B cell (primary cell): ENCODE measurements around the gene CDK2. TPM values are rescaled to one million over a fixed set of nuclear protein-coding genes. Genes with fewer than 3 reads are reported as not detected.
A peak's percentile ranks its signal among the peaks of the same experiment; 100 is the strongest.

Experiments
- ATAC-seq: fragments of 200-7000 bp; cut with Tn5 transposase; one replicate; pipeline ENCODE4 v1.10.0; 2021; ENCODE audit warnings: low read depth, mild to moderate bottlenecking, moderate number of reproducible peaks, moderate library complexity
- CTCF ChIA-PET: fragments of 350-600 bp; sonication (Branson Sonifier 250); formaldehyde crosslinking; loops from one replicate; lab custom pipeline; 2021; ENCODE audit warnings: antibody characterized with exemption, inconsistent platforms; lab: Charles Lee
- POLR2A ChIA-PET: fragments of 350-600 bp; sonication (Branson Sonifier 250); formaldehyde crosslinking; loops from one replicate; lab custom pipeline; 2021; ENCODE audit warnings: antibody characterized with exemption; lab: Charles Lee
- DNase-seq: peaks from one replicate; pipeline ENCODE4 v3.0.0; 2013
- H2AFZ ChIP-seq: 2 replicates; pipeline ENCODE4 v1.6.1; 2012; ENCODE audit warnings: mild to moderate bottlenecking, low read depth, low read length; ENCODE audit not compliant: insufficient read depth, poor library complexity, severe bottlenecking
- H3K27ac ChIP-seq, 2 donors: 1 replicate in 1 of 2; 2 replicates in 1 of 2; pipeline ENCODE4 v1.5.1; 2012 to 2013; ENCODE audit warnings: low read length in 2 of 2, mild to moderate bottlenecking in 2 of 2, moderate library complexity in 1 of 2
- H3K27me3 ChIP-seq, 4 experiments: fragments of 200-600 bp in 1 of 4; sonication (generic) in 1 of 4; replicated peaks in 1 of 4; 1 replicate in 2 of 4; 2 replicates in 2 of 4; pipeline versions ENCODE4 v1.6.1 to v1.7.0; 2013 to 2016; ENCODE audit warnings: low read length in 3 of 4, mild to moderate bottlenecking in 2 of 4, mixed read lengths in 1 of 4, moderate library complexity in 1 of 4; ENCODE audit not compliant: insufficient read depth in 4 of 4, control insufficient read depth in 3 of 4; ENCODE audit errors: control extremely low read depth in 1 of 4
- H3K36me3 ChIP-seq, 2 experiments: replicated peaks in 1 of 2; 1 replicate in 1 of 2; 2 replicates in 1 of 2; pipeline versions ENCODE4 v1.6.1 to v1.7.1; 2013; ENCODE audit warnings: low read length in 1 of 2; ENCODE audit not compliant: insufficient read depth in 2 of 2, control insufficient read depth in 1 of 2; ENCODE audit errors: control extremely low read depth in 1 of 2, extremely low read depth in 1 of 2
- H3K4me1 ChIP-seq, 2 donors: fragments of 200-600 bp in 1 of 2; sonication (generic) in 1 of 2; 1 replicate in 1 of 2; 2 replicates in 1 of 2; pipeline versions ENCODE4 v1.5.1 to v1.6.1; 2013 to 2017; ENCODE audit warnings: low read length in 2 of 2; ENCODE audit not compliant: control insufficient read depth in 2 of 2, insufficient read depth in 2 of 2
- H3K4me2 ChIP-seq: replicated peaks from 2 replicates; pipeline ENCODE3; 2012; ENCODE audit warnings: mild to moderate bottlenecking, low read depth, low read length; ENCODE audit not compliant: poor library complexity, severe bottlenecking
- H3K4me3 ChIP-seq, 5 experiments: fragments of 200-600 bp in 1 of 5; sonication (generic) in 1 of 5; 1 replicate in 3 of 5; 2 replicates in 2 of 5; pipeline versions ENCODE4 v1.5.1 to v1.7.0; 2011 to 2016; ENCODE audit warnings: low read length in 4 of 5, mild to moderate bottlenecking in 4 of 5, low read depth in 2 of 5, control low read depth in 1 of 5, moderate library complexity in 1 of 5; ENCODE audit not compliant: insufficient read depth in 1 of 5; ENCODE audit errors: control extremely low read depth in 1 of 5, extremely low read depth in 1 of 5
- H3K79me2 ChIP-seq: fragments of 200-600 bp; sonication (generic); one replicate; pipeline ENCODE4 v1.6.0; 2016; ENCODE audit warnings: low read length; ENCODE audit not compliant: control insufficient read depth, insufficient read depth
- H3K9ac ChIP-seq: fragments of 200-600 bp; sonication (generic); 2 replicates; pipeline ENCODE4 v1.6.1; 2017; ENCODE audit warnings: mild to moderate bottlenecking, low read length, moderate library complexity
- H3K9me3 ChIP-seq, 3 donors: one replicate each; pipeline versions ENCODE4 v1.6.1 to v1.7.1; 2013; ENCODE audit warnings: low read length in 2 of 3; ENCODE audit not compliant: control insufficient read depth in 2 of 3, insufficient read depth in 1 of 3; ENCODE audit errors: control extremely low read depth in 1 of 3
- H4K20me1 ChIP-seq: 2 replicates; pipeline ENCODE4 v1.6.0; 2012; ENCODE audit warnings: mild to moderate bottlenecking, low read length; ENCODE audit not compliant: insufficient read depth, control insufficient read depth, poor library complexity, severe bottlenecking
- H3K27ac Mint-ChIP-seq: one replicate; pipeline ENCODE4 v1.8.0; 2021; ENCODE audit warnings: mixed read lengths
- H3K27me3 Mint-ChIP-seq: one replicate; pipeline ENCODE4 v1.8.0; 2021; ENCODE audit warnings: mixed read lengths
- H3K4me1 Mint-ChIP-seq: one replicate; pipeline ENCODE4 v1.8.0; 2021; ENCODE audit warnings: mixed read lengths
- H3K4me3 Mint-ChIP-seq: one replicate; pipeline ENCODE4 v1.8.0; 2021; ENCODE audit warnings: mixed read lengths
- H3K9me3 Mint-ChIP-seq: one replicate; pipeline ENCODE4 v1.8.0; 2022; ENCODE audit warnings: mixed read lengths; ENCODE audit not compliant: insufficient read depth
- EZH2 ChIP-seq: IDR thresholded peaks from 2 replicates; pipeline ENCODE4 v1.6.1; 2012; ENCODE audit warnings: borderline replicate concordance, low read depth, mild to moderate bottlenecking, moderate library complexity, low read length; ENCODE audit not compliant: insufficient read depth, poor library complexity, severe bottlenecking
- WGBS: methylation state at CpG from one replicate; pipeline ENCODE4 v1.1.5; 2013; ENCODE audit warnings: missing lambda C conversion rate; ENCODE audit not compliant: insufficient coverage; 5-methylcytosine and 5-hydroxymethylcytosine counted together
- intact Hi-C: fragments of 100-400 bp; cut with micrococcal nuclease; formaldehyde crosslinking; loops from one replicate; pipeline ENCODE4 v1.10.0; 2022
- polyA plus RNA-seq: library from polyadenylated mRNA; depleted of rRNA; stranded (reverse); fragments of >200 nt; gene quantifications from 2 replicates; pipeline ENCODE4 v1.2.3, GENCODE V29; 2012
- total RNA-seq, 2 donors: library from RNA; stranded (reverse); fragments of 120-200 nt in 1 of 2; gene quantifications; 1 replicate in 1 of 2; 2 replicates in 1 of 2; pipeline versions ENCODE4 v1.2.3 to v1.2.4, GENCODE V29; 2013 to 2022
- TF ChIP-seq, protein P1 (sequence below): fragments of 200-600 bp; IDR thresholded peaks from one replicate; pipeline ENCODE4 v1.8.0; 2022; ENCODE audit warnings: antibody characterized with exemption, mild to moderate bottlenecking

CDK2 gene
- total and polyA plus RNA-seq, 2 donors (not counting 1 experiment from before 2014, with no cell fraction given) = 10.8 to 32.8 TPM

DNA sequence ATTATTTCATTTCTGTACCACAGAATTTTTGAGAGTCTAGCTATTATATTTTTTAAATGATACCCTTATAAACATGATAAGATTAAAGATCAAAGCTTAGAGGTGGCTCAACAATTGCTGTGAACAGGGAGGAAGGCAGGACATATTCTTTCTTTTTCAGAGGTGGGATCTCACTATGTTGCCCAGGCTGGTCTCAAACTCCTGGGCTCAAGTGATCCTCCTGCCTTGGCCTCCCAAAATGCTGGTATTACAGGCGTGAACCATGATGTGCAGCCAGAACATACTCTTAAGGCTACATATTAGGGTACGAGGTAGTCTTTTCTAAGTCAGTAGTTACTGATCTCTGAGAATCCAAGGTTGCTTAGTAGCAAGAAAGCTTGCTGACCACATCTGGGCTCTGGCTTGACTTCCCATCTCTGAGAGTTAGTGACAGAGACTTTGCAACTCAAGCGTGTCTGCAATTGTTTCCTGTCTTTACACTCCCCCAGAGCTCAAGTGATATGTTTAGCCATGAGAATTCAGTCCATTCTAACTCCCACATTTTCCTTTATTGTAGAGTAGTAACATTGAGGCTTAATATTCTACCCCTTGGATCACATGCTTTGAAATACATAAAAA lies 15.8 kb downstream of the CDK2 start:
- Histone ChIP-seq H3K27ac (peak overlapping the region; percentile 3 to 60), H3K9ac (peak overlapping the region; percentile 36), H3K9me3 (no peaks in the 10 kb centered on the region), H3K27me3 (no peaks in the 10 kb centered on the region), H4K20me1 (peaks cover 36% of the 10 kb centered on the region), H3K36me3 (peaks cover 4 to 19% of the 10 kb centered on the region in 2 experiments), H3K79me2 (peaks cover 59% of the 10 kb centered on the region), H3K4me2 (peak overlapping the region; percentile 59), H2AFZ (no peak overlapping the region), H3K4me1 (peaks cover 23% of the 10 kb centered on the region in 2 donors), H3K4me3 (no peak overlapping the region)
- H3K4me1 Mint-ChIP-seq = peaks cover 22% of the 10 kb centered on the region
- POLR2A ChIA-PET = interaction anchor here (0.6 to 1.5 kb wide), 3 partner anchors 8 to 53 kb away, joined by 5 to 7 read pairs (median 5); partner anchors contain the start of gene RAB5B
- peak overlapping the region; percentile 44 for H3K27ac Mint-ChIP-seq
- WGBS = 0% methylated on average over 1 of the region's 3 CpGs
- TF ChIP-seq EZH2 = no peak
- TF ChIP-seq, protein P1, sequence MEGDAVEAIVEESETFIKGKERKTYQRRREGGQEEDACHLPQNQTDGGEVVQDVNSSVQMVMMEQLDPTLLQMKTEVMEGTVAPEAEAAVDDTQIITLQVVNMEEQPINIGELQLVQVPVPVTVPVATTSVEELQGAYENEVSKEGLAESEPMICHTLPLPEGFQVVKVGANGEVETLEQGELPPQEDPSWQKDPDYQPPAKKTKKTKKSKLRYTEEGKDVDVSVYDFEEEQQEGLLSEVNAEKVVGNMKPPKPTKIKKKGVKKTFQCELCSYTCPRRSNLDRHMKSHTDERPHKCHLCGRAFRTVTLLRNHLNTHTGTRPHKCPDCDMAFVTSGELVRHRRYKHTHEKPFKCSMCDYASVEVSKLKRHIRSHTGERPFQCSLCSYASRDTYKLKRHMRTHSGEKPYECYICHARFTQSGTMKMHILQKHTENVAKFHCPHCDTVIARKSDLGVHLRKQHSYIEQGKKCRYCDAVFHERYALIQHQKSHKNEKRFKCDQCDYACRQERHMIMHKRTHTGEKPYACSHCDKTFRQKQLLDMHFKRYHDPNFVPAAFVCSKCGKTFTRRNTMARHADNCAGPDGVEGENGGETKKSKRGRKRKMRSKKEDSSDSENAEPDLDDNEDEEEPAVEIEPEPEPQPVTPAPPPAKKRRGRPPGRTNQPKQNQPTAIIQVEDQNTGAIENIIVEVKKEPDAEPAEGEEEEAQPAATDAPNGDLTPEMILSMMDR = no peak
- peak; percentile 49 for DNase-seq
- CTCF ChIA-PET = interaction anchor here (0.7 to 2.8 kb wide), 7 partner anchors 9 to 316 kb away, joined by 3 to 19 read pairs (median 3); partner anchors contain the start of gene RAB5B
- intact Hi-C loops = no loop called here
- ATAC-seq = peak; percentile 76
- peak overlapping the region; percentile 18 for H3K4me3 Mint-ChIP-seq
- no peaks in the 10 kb centered on the region for H3K27me3 Mint-ChIP-seq
- H3K9me3 Mint-ChIP-seq = no peaks in the 10 kb centered on the region
